Amniotic epithelial cell (primary cell): Measurements from ENCODE around the gene RPGR.

Experiments
- DNase-seq: peaks from one replicate; pipeline ENCODE4 v3.0.0-alpha.2; 2010; ENCODE audit warnings: low read depth

Gene RPGR

GRCh38 chrX:38327775-38328081 lies 419 bp upstream of the RPGR start:
- no peak for DNase-seq

- no peak for DNase-seq
Observed at GRCh38 chrX:38326086-38326485, 1.2 kb downstream of the RPGR start.

DNA sequence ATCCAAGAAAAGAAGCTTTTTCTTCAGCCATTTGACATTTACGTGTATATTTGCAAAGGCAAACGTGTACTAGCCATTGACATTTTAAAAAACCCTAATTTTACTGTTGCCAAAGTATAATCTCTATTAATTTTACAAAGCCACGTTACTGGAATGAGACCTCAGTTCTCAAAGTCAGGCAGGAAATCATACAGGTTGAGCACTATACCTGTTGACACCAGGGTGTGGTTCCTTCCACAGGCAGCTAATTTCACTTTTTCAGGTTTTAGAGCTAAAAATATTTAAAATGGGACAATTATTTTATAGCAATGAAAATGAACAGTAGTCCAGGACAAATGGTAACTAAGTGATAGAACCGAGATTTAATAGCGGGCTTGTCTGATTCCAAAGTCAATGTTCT lies 6.5 kb downstream of the RPGR start:
- no peak for DNase-seq

DNA sequence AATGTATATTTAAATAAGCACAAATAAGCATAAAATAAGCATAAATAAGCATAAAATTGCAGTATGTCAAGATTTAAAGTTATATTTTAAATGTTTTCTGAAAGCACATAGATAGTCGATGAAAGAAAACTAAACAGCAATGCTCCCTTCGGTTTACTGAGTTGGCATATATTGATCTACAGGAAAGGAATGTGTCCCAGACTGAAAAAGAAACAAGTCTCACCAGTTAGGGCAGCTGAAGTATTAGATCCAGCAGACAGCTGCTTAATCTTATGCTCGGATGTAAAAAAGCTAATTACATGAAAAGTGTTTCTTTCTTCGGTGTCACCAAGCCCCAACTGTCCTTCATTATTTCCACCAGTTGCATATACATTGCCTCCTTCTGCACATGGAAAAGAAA lies 8.7 kb downstream of the RPGR start:
- DNase-seq: no peak

DNA sequence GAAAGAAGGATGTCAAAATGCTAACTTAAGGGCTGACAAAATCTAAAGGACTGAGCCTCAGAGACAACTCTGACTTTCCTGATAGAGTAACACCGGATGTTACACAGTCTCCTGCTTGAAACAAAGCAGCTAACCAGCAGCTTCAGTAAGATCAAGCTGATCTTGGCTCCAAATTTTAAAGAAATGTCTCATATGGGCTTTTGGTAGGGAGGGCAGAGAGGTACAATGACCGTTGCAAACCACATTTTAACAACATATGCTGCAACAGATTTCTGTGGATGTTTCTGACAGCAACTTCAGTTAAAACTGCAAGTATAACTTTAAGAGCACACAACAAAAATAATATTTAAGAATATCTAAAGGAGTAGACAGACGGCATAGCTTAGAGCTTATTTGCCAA lies 9.1 kb downstream of the RPGR start:
- DNase-seq: no peak

GRCh38 chrX:38315186-38315585 lies 12.1 kb downstream of the RPGR start:
- DNase-seq: no peak

GRCh38 chrX:38313190-38313589 lies 14.1 kb downstream of the RPGR start:
- DNase-seq: peak; percentile 24

DNA sequence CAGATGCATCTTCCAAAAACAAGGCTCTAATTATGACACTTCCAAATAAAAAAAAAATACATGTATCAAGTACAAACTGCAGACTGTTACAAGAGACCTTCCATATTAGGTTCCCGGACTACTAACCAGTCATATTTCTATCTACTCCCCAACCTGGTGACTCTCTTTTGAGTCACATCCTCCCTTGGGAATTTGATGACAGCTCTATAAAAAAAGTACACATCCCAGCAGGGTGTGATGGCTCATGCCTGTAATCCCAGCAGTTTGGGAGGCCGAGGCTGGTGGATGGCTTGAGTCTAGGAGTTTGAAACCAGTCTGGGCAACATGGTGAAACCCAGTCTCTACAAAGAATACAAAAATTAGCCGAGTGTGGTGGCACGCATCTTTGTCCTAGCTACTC lies 14.9 kb downstream of the RPGR start:
- peak; percentile 52 for DNase-seq

- peak; percentile 19 for DNase-seq
Observed at GRCh38 chrX:38311743-38312142, 15.6 kb downstream of the RPGR start.

- peak; percentile 84 for DNase-seq
Observed at GRCh38 chrX:38305971-38306370, 21.3 kb downstream of the RPGR start.

- DNase-seq: peak; percentile 37
Observed at GRCh38 chrX:38304010-38304409, 23.3 kb downstream of the RPGR start.

GRCh38 chrX:38293741-38294140 lies 33.6 kb downstream of the RPGR start:
- no peak for DNase-seq

DNA sequence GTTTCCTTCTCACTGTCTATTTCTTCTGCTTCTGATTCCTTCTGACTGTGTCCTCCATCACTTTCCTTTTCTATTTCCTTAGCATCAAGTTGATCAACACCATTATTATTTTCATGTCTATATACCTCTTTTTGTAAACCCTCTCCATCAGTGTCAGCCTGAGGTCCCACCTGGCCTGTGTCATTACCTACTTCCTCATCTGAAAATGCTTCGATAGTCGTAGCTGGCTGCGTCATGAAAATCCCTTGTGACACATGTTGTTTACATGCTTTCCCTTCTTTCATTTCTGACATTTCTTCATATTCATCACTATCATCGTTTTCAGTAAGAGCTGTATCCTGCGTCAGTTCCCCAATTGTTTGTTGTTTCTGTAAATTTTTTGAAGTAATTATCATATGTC lies 39.6 kb downstream of the RPGR start:
- DNase-seq: no peak

GRCh38 chrX:38285649-38286048 lies 41.7 kb downstream of the RPGR start:
- DNase-seq: no peak

DNA sequence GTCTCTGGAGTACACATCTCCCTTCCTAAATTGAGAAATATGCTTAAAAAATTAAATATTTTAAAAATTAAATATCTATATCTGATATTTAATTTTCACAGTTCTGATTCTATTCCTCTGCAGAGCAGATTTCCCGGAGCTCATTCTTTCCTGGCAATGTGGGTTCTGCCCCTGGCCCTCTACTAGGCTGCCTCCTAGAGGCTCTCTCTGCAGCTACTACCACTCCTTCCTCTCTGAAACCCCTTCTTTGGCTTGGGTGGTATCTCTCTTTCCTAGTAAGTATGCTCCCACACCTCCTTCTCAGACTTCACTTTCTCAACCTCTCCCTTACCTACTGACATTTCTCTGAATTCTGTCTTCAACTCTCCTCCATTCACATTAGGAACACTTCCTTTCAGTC lies 45.3 kb downstream of the RPGR start:
- DNase-seq: no peak

DNA sequence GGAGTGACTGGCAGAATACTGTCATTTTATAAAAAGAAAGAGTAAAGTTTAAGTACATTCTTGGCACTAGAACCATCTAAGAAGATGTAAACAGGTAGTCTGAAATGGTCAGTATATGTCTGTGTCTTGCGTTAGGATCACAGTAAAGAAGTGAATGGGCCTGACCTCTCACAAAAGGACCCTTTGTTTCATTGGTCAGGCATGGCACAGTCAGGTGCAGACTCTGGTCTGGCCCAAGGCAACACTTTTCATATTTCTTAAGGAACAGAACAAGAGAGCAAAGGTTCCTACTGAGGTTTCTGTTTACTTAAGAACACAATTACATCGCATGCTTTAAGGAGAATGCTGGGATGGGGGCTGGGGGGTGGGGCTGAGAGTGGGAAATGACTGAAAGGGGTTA lies 48.1 kb downstream of the RPGR start:
- DNase-seq: no peak

- no peak for DNase-seq
Observed at GRCh38 chrX:38278682-38279081, 48.6 kb downstream of the RPGR start.

- DNase-seq: no peak
Observed at GRCh38 chrX:38277802-38278201, 49.5 kb downstream of the RPGR start.

DNA sequence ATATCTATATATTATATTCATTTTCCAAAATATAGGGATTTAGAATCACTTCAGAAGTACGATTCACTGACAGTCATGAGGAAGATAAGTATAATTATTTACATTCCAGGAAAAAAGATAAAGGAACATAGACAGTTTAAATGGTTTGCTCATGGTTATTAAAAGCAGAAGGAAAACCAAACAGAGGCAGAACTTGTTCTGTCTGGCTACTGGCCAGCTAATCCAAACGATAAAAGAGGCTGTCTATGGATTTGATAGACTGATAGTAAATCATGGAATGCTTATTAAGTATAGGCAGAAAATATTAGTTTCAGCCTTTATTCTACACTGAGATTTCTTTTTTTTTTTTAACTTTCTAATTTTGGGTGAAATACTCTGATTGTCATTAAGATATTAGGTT lies 50.2 kb downstream of the RPGR start:
- DNase-seq: no peak

GRCh38 chrX:38276089-38276488 lies 51.2 kb downstream of the RPGR start:
- DNase-seq: no peak

DNA sequence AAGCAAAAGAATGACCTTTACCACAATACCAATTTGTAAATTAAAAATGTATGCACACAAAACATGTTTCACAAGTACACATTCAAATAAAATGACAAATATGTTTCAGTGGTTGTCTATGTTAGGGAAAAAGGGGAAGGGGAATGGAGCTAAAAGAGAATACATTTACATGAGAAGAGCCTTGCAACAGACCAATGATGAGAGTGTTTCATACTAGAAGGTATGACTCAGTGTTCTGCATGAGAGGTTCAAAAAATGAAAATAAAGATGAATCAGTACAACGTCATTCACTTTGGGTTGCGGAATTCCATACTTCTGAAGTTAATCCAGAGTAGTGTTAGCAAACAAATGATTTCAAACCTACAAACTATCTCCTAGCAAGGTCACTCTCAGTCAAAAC lies 51.7 kb downstream of the RPGR start:
- DNase-seq: peak; percentile 92

DNA sequence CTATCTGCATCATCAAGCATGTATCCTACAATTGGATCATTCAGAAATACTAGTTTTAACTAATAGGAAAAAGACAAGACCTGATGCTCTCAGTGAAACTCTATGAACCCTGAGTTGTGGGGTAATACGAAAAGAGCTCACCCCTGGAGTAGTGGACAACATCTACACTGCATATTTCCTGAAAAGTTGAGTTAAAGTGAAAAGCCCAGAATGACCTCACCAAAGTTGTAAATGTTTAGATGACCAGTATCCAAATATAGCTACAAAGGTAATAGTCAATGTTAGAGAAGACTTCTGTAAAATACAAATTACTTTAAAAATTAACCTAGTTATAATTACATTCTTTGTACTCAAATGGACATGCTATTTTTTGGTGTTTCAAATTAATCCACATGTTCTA lies 53.9 kb downstream of the RPGR start:
- no peak for DNase-seq

DNA sequence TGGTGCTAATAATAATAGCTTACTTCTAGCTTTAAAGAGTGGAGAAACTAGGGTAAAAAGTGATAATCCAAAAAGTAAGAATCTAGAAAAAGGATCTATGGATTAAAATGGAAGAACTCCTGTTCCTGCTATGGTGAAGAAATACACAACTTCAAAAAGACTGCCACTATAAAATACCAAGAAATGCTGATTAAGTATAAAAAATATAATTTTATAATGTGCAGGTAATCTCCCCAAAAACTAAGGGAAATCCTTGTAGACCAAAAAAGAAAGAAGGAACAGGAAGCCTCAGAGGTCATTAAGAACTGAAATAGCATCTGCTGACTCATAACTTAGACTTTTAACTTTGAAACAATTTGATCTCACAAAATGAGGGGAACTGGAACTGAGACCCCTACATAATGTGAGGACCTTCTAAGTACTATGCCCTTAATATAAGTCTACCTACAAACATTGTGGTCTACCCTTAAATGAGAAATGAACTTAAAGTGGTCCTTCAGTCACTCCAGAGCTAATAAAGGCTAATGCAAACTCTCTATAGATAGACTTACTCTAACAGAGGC lies 56.1 kb downstream of the RPGR start:
- DNase-seq: no peak

GRCh38 chrX:38268011-38268410 lies 59.3 kb downstream of the RPGR start:
- DNase-seq: no peak
